GM23338 (cell line): ENCODE measurements around the gene MINDY1. TPM values are rescaled to one million over a fixed set of nuclear protein-coding genes. Genes with fewer than 3 reads are reported as not detected.

Experiments used
- ATAC-seq: fragments of 200-7000 bp; cut with Tn5 transposase; 3 replicates; pipeline ENCODE4 v1.9.1; 2020
- DNase-seq: peaks from one replicate; pipeline ENCODE4 v3.0.0-alpha.2; 2015; ENCODE audit warnings: low spot score
- H2AFZ ChIP-seq: fragments of 200-600 bp; sonication (generic); 2 replicates; pipeline ENCODE4 v1.8.0; 2016; ENCODE audit warnings: antibody characterized with exemption, mild to moderate bottlenecking, moderate library complexity
- H3F3A ChIP-seq: fragments of 200-600 bp; sonication (generic); replicated peaks from 2 replicates; pipeline ENCODE4 v1.8.0; 2017; ENCODE audit warnings: antibody characterized with exemption, mixed run types, low read depth
- H3K27ac ChIP-seq: fragments of 200-600 bp; sonication (generic); 2 replicates; pipeline ENCODE4 v1.6.1; 2016; ENCODE audit warnings: low read depth
- H3K27me3 ChIP-seq: fragments of 200-600 bp; sonication (generic); 2 replicates; pipeline ENCODE4 v1.8.0; 2016; ENCODE audit warnings: mild to moderate bottlenecking, mixed run types, moderate library complexity; ENCODE audit not compliant: insufficient read depth
- H3K36me3 ChIP-seq: fragments of 200-600 bp; sonication (generic); 2 replicates; pipeline ENCODE4 v1.8.0; 2016; ENCODE audit warnings: mild to moderate bottlenecking; ENCODE audit not compliant: insufficient read depth
- H3K4me1 ChIP-seq: fragments of 200-600 bp; sonication (generic); 2 replicates; pipeline ENCODE4 v1.8.0; 2016; ENCODE audit warnings: mild to moderate bottlenecking, moderate library complexity; ENCODE audit not compliant: insufficient read depth
- H3K4me2 ChIP-seq: fragments of 200-600 bp; sonication (generic); 2 replicates; pipeline ENCODE4 v1.7.1; 2017; ENCODE audit warnings: mixed run types
- H3K4me3 ChIP-seq: fragments of 200-600 bp; sonication (generic); 2 replicates; pipeline ENCODE4 v1.6.1; 2016; ENCODE audit warnings: mixed run types
- H3K79me2 ChIP-seq: fragments of 200-600 bp; sonication (generic); replicated peaks from 2 replicates; pipeline ENCODE4 v1.8.0; 2017; ENCODE audit warnings: mild to moderate bottlenecking; ENCODE audit not compliant: insufficient read depth
- H3K9me2 ChIP-seq: fragments of 200-600 bp; sonication (generic); 2 replicates; pipeline ENCODE4 v1.8.0; 2017; ENCODE audit not compliant: insufficient read depth
- H4K20me1 ChIP-seq: fragments of 200-600 bp; sonication (generic); replicated peaks from 2 replicates; pipeline ENCODE4 v1.8.0; 2017; ENCODE audit warnings: mild to moderate bottlenecking; ENCODE audit not compliant: insufficient read depth
- H3K27ac Mint-ChIP-seq: 2 replicates; pipeline ENCODE4 v1.8.0; 2020; ENCODE audit warnings: inconsistent platforms, mild to moderate bottlenecking, moderate library complexity, mixed read lengths
- H3K27me3 Mint-ChIP-seq: 3 replicates; pipeline ENCODE4 v1.8.0; 2022; ENCODE audit warnings: low read depth, mild to moderate bottlenecking, moderate library complexity, mixed read lengths, inconsistent platforms; ENCODE audit not compliant: insufficient read depth, poor library complexity
- H3K36me3 Mint-ChIP-seq: 3 replicates; pipeline ENCODE4 v1.8.0; 2021; ENCODE audit warnings: low read depth, mild to moderate bottlenecking, inconsistent platforms, moderate library complexity, mixed read lengths
- H3K4me1 Mint-ChIP-seq: 3 replicates; pipeline ENCODE4 v1.8.0; 2020; ENCODE audit warnings: mild to moderate bottlenecking, inconsistent platforms, mixed read lengths
- H3K4me3 Mint-ChIP-seq: 3 replicates; pipeline ENCODE4 v1.8.0; 2021; ENCODE audit warnings: moderate library complexity, mild to moderate bottlenecking, inconsistent platforms, mixed read lengths
- H3K9me3 Mint-ChIP-seq: 3 replicates; pipeline ENCODE4 v1.8.0; 2020; ENCODE audit warnings: moderate library complexity, mild to moderate bottlenecking, inconsistent platforms, mixed read lengths
- CREB1 ChIP-seq: fragments of 250-450 bp; sonication (Bioruptor Pico); IDR thresholded peaks from 2 replicates; pipeline ENCODE4 v1.5.0; 2020; ENCODE audit warnings: low read depth, mild to moderate bottlenecking, moderate library complexity
- CTCF ChIP-seq, 2 experiments: fragments of 200-600 bp in 1 of 2; sonication (generic) in 1 of 2; conservative IDR thresholded peaks; 2 replicates each; pipeline versions ENCODE4 v1.5.1 to v1.6.1; 2016 to 2017; ENCODE audit warnings: antibody characterized with exemption in 2 of 2, low read depth in 2 of 2, mild to moderate bottlenecking in 2 of 2, moderate library complexity in 1 of 2
- ETS1 ChIP-seq: IDR thresholded peaks from 2 replicates; pipeline ENCODE4 v1.6.1; 2016; ENCODE audit warnings: antibody characterized with exemption
- EZH2 ChIP-seq: fragments of 200-600 bp; sonication (generic); IDR thresholded peaks from one replicate; pipeline ENCODE4 v1.8.0; 2017; ENCODE audit warnings: antibody characterized with exemption, mild to moderate bottlenecking, low read depth; ENCODE audit not compliant: unreplicated experiment
- EZH2phosphoT487 ChIP-seq: fragments of 200-600 bp; sonication (generic); IDR thresholded peaks from one replicate; pipeline ENCODE4 v1.8.1; 2018; ENCODE audit warnings: antibody characterized with exemption; ENCODE audit not compliant: unreplicated experiment
- JUNB ChIP-seq: IDR thresholded peaks from one replicate; pipeline ENCODE4 v1.6.1; 2016; ENCODE audit warnings: antibody characterized with exemption; ENCODE audit not compliant: unreplicated experiment
- NANOG ChIP-seq: IDR thresholded peaks from 2 replicates; pipeline ENCODE4 v1.6.1; 2016; ENCODE audit warnings: antibody characterized with exemption, borderline replicate concordance
- POLR2AphosphoS5 ChIP-seq: IDR thresholded peaks from 2 replicates; pipeline ENCODE4 v1.6.1; 2016; ENCODE audit warnings: antibody characterized with exemption, low read depth
- REST ChIP-seq: IDR thresholded peaks from one replicate; pipeline ENCODE4 v1.6.1; 2018; ENCODE audit warnings: antibody characterized with exemption; ENCODE audit not compliant: unreplicated experiment
- STAT1 ChIP-seq: IDR thresholded peaks from one replicate; pipeline ENCODE4 v1.6.1; 2016; ENCODE audit warnings: antibody characterized with exemption; ENCODE audit not compliant: unreplicated experiment
- ZNF114 ChIP-seq: fragments of 250-450 bp; sonication (Bioruptor Pico); IDR thresholded peaks from 2 replicates; pipeline ENCODE4 v1.5.0; 2020; ENCODE audit warnings: mild to moderate bottlenecking, moderate library complexity
- ZNF331 ChIP-seq: fragments of 250-450 bp; sonication (Bioruptor Pico); IDR thresholded peaks from 2 replicates; pipeline ENCODE4 v1.5.0; 2020; ENCODE audit warnings: low read depth, mild to moderate bottlenecking, moderate library complexity
- ZNF462 ChIP-seq: fragments of 250-450 bp; sonication (Bioruptor Pico); IDR thresholded peaks from 2 replicates; pipeline ENCODE4 v1.5.0; 2020; ENCODE audit warnings: mild to moderate bottlenecking, moderate library complexity
- polyA plus RNA-seq: library from polyadenylated mRNA; unstranded; fragments of >200 nt; fragmentation: Nextera tagmentation; extraction: Ambion mirVana; gene quantifications from 2 replicates; pipeline ENCODE4 v1.2.1, GENCODE V29; 2016
- total RNA-seq: library from RNA; depleted of rRNA; stranded (reverse); fragments of >200 nt; shearing (Covaris generic); gene quantifications from 2 replicates; pipeline ENCODE4 v1.2.3, GENCODE V29; 2014

MINDY1 gene
- total and polyA plus RNA-seq, 2 experiments from 2014 or later, result 4.5 to 10.3 TPM

- Histone ChIP-seq H3K4me1 (peaks cover 19% of the 10 kb centered on the region), H3K27me3 (no peaks in the 10 kb centered on the region), H3K9me2 (no peaks in the 10 kb centered on the region), H3K36me3 (no peaks in the 10 kb centered on the region), H3F3A (peaks cover 13% of the 10 kb centered on the region; the same call in 1 of the 2 replicates), H2AFZ (no peak overlapping the region), H3K79me2 (peaks cover 15% of the 10 kb centered on the region), H3K4me2 (no peak overlapping the region), H3K27ac (no peak overlapping the region), H3K4me3 (no peak overlapping the region), H4K20me1 (no peaks in the 10 kb centered on the region; the same call in 1 of the 2 replicates)
- no peak for ATAC-seq
- no peak overlapping the region for H3K27ac Mint-ChIP-seq
- H3K27me3 Mint-ChIP-seq, result peaks cover 16% of the 10 kb centered on the region
- no peaks in the 10 kb centered on the region for H3K9me3 Mint-ChIP-seq
- no peaks in the 10 kb centered on the region; the same call in 2 of the 3 replicates for H3K36me3 Mint-ChIP-seq
- TF ChIP-seq ZNF462 (CRISPR knock-in tag) (no peak), ZNF114 (no peak), NANOG (no peak), EZH2 (no peak), STAT1 (no peak), ETS1 (no peak), REST (no peak), ZNF331 (CRISPR knock-in tag) (no peak), POLR2AphosphoS5 (no peak), EZH2phosphoT487 (no peak), CREB1 (no peak), CTCF (conservative IDR thresholded peaks at IDR 0.05; ENCODE audit: low read depth in 2 of 2) (no peak), JUNB (no peak)
- no peak overlapping the region for H3K4me3 Mint-ChIP-seq
- H3K4me1 Mint-ChIP-seq, result peaks cover 35% of the 10 kb centered on the region
- no peak for DNase-seq
These were observed 3.6 kb upstream of the MINDY1 start for GRCh38 chr1:151010346-151010726.
